HCT116 (cell line): ENCODE data around the gene CUBN. TPM values are rescaled to one million over a fixed set of nuclear protein-coding genes. Genes with fewer than 3 reads are reported as not detected.

Experiments
- ATAC-seq: fragments of 200-7000 bp; cut with Tn5 transposase; 2 replicates; pipeline ENCODE4 v1.9.1; 2020; ENCODE audit warnings: mild to moderate bottlenecking, moderate library complexity
- BruUV-seq: library from RNA; stranded (reverse); fragments of 400-500 nt; replicated peaks from 2 replicates; lab custom pipeline; 2021; lab: Mats Ljungman, UMichigan
- CTCF ChIA-PET: fragments of 300-600 bp; sonication (Branson Sonifier 250); formaldehyde crosslinking; loops from one replicate; lab custom pipeline; 2021; ENCODE audit warnings: antibody characterized with exemption; lab: Charles Lee
- POLR2A ChIA-PET: fragments of 300-600, 350-600 bp; sonication (Branson Sonifier 250); formaldehyde crosslinking; loops from one replicate; lab custom pipeline; 2021; ENCODE audit warnings: antibody characterized with exemption; lab: Charles Lee
- RAD21 ChIA-PET, 2 experiments: fragments of 300-600 bp; sonication (Branson Sonifier 250); formaldehyde crosslinking; loops; one replicate each; lab custom pipeline; 2023; ENCODE audit warnings: low total read pairs in 2 of 2; ENCODE audit not compliant: uncharacterized antibody in 2 of 2, unreplicated experiment in 2 of 2, low non-redundant PET in 1 of 2; lab: Charles Lee
- DNase-seq: peaks from one replicate; pipeline ENCODE4 v3.0.0-alpha.2; 2010; ENCODE audit warnings: low read depth, low spot score
- H2AFZ ChIP-seq: fragments of 200-600 bp; shearing (Covaris generic), sonication (generic); 2 replicates; pipeline ENCODE4 v1.6.1; 2017; ENCODE audit warnings: low read depth, mixed run types, mixed read lengths, antibody characterized with exemption, low read length; ENCODE audit not compliant: poor library complexity, severe bottlenecking
- H3K27ac ChIP-seq: 2 replicates; pipeline ENCODE4 v1.5.1; 2012; ENCODE audit warnings: low read depth, low read length
- H3K27me3 ChIP-seq: fragments of 200-600 bp; sonication (generic); 2 replicates; pipeline ENCODE4 v1.6.1; 2016; ENCODE audit warnings: mixed run types, low read length, mixed read lengths; ENCODE audit not compliant: insufficient read depth
- H3K36me3 ChIP-seq, 2 experiments: fragments of 200-500 bp in 1 of 2; fragments of 200-600 bp in 1 of 2; sonication (Bioruptor generic) in 1 of 2; sonication (generic) in 1 of 2; 2 replicates each; pipeline versions ENCODE4 v1.5.1 to v1.6.1; 2014 to 2016; ENCODE audit warnings: low read length in 2 of 2, inconsistent platforms in 1 of 2, mixed read lengths in 1 of 2, mixed run types in 1 of 2; ENCODE audit not compliant: insufficient read depth in 2 of 2, control insufficient read depth in 1 of 2
- H3K4me1 ChIP-seq, 2 experiments: fragments of 200-600 bp in 1 of 2; sonication (generic) in 1 of 2; 2 replicates each; pipeline versions ENCODE4 v1.5.1 to v1.6.1; 2012 to 2017; ENCODE audit warnings: low read length in 2 of 2, inconsistent platforms in 1 of 2, mild to moderate bottlenecking in 1 of 2, mixed read lengths in 1 of 2, mixed run types in 1 of 2, moderate library complexity in 1 of 2; ENCODE audit not compliant: insufficient read depth in 2 of 2, control insufficient read depth in 1 of 2
- H3K4me2 ChIP-seq: fragments of 200-600 bp; sonication (generic); 2 replicates; pipeline ENCODE4 v1.6.1; 2017; ENCODE audit warnings: mixed run types, low read length, mixed read lengths
- H3K4me3 ChIP-seq, 2 experiments: fragments of 200-600 bp in 1 of 2; sonication (generic) in 1 of 2; replicated peaks in 1 of 2; 2 replicates each; pipeline ENCODE4 v1.5.1; 2011 to 2016; ENCODE audit warnings: low read length in 2 of 2, control low read depth in 1 of 2, low read depth in 1 of 2, mild to moderate bottlenecking in 1 of 2, mixed read lengths in 1 of 2, mixed run types in 1 of 2
- H3K79me2 ChIP-seq: fragments of 200-600 bp; sonication (generic); 2 replicates; pipeline ENCODE4 v1.6.1; 2017; ENCODE audit warnings: mild to moderate bottlenecking, mixed run types, low read length, moderate library complexity, mixed read lengths; ENCODE audit not compliant: insufficient read depth
- H3K9ac ChIP-seq: fragments of 200-600 bp; sonication (generic); 2 replicates; pipeline ENCODE4 v1.6.1; 2016; ENCODE audit warnings: low read length, mixed read lengths
- H3K9me2 ChIP-seq: fragments of 200-600 bp; sonication (generic), shearing (Covaris generic); 2 replicates; pipeline ENCODE4 v1.6.1; 2017; ENCODE audit warnings: mixed run types, mild to moderate bottlenecking, moderate library complexity; ENCODE audit not compliant: insufficient read depth
- H3K9me3 ChIP-seq, 2 experiments: fragments of 200-500 bp in 1 of 2; fragments of 200-600 bp in 1 of 2; sonication (Bioruptor generic) in 1 of 2; sonication (generic) in 1 of 2; 2 replicates each; pipeline ENCODE4 v1.6.1; 2014 to 2017; ENCODE audit warnings: low read length in 2 of 2, mixed read lengths in 2 of 2, inconsistent platforms in 1 of 2, low read depth in 1 of 2, mild to moderate bottlenecking in 1 of 2, mixed run types in 1 of 2, moderate library complexity in 1 of 2; ENCODE audit not compliant: control insufficient read depth in 1 of 2, insufficient read depth in 1 of 2
- H4K20me1 ChIP-seq: fragments of 200-600 bp; sonication (generic), shearing (Covaris generic); 2 replicates; pipeline ENCODE4 v1.6.1; 2017; ENCODE audit warnings: mixed run types, mild to moderate bottlenecking, moderate library complexity; ENCODE audit not compliant: insufficient read depth
- ATF3 ChIP-seq: IDR thresholded peaks from 2 replicates; pipeline ENCODE4 v1.6.1; 2012
- CBX3 ChIP-seq: IDR thresholded peaks from 2 replicates; pipeline ENCODE4 v1.6.1; 2012; ENCODE audit warnings: low read depth
- CEBPB ChIP-seq: IDR thresholded peaks from 2 replicates; pipeline ENCODE4 v1.6.1; 2012; ENCODE audit warnings: low read depth
- CTCF ChIP-seq, 3 experiments: fragments of 200-600 bp in 1 of 3; sonication (generic) in 1 of 3; IDR thresholded peaks in 2 of 3; conservative IDR thresholded peaks in 1 of 3; 2 replicates each; pipeline ENCODE4 v1.5.1; 2012 to 2017; ENCODE audit warnings: low read depth in 2 of 3, low read length in 2 of 3, antibody characterized with exemption in 1 of 3, borderline replicate concordance in 1 of 3, control low read depth in 1 of 3, mild to moderate bottlenecking in 1 of 3, mixed read lengths in 1 of 3, mixed run types in 1 of 3, moderate library complexity in 1 of 3; ENCODE audit not compliant: insufficient read depth in 1 of 3
- EGR1 ChIP-seq: IDR thresholded peaks from 2 replicates; pipeline ENCODE4 v1.6.1; 2012; ENCODE audit warnings: low read depth
- EZH2 ChIP-seq: fragments of 200-600 bp; sonication (generic); IDR thresholded peaks from 2 replicates; pipeline ENCODE4 v1.6.1; 2017; ENCODE audit warnings: antibody characterized with exemption, mixed run types
- EZH2phosphoT487 ChIP-seq: fragments of 200-600 bp; IDR thresholded peaks from 2 replicates; pipeline ENCODE4 v1.6.1; 2018; ENCODE audit warnings: antibody characterized with exemption, borderline replicate concordance
- JUND ChIP-seq: IDR thresholded peaks from 2 replicates; pipeline ENCODE4 v1.6.1; 2012
- MAX ChIP-seq: IDR thresholded peaks from 2 replicates; pipeline ENCODE4 v1.6.1; 2012
- RAD21 ChIP-seq: IDR thresholded peaks from 2 replicates; pipeline ENCODE4 v1.6.1; 2012; ENCODE audit warnings: low read depth, mild to moderate bottlenecking
- REST ChIP-seq: IDR thresholded peaks from 2 replicates; pipeline ENCODE4 v1.6.1; 2012; ENCODE audit warnings: low read depth
- SIN3A ChIP-seq: IDR thresholded peaks from 2 replicates; pipeline ENCODE4 v1.6.1; 2012; ENCODE audit warnings: low read depth
- SP1 ChIP-seq: IDR thresholded peaks from 2 replicates; pipeline ENCODE4 v1.6.1; 2012; ENCODE audit warnings: low read depth
- SRF ChIP-seq: IDR thresholded peaks from 2 replicates; pipeline ENCODE4 v1.6.1; 2012; ENCODE audit warnings: low read depth
- TCF7L2 ChIP-seq: IDR thresholded peaks from 2 replicates; pipeline ENCODE4 v1.7.0; 2011; ENCODE audit warnings: borderline replicate concordance, inconsistent platforms; ENCODE audit not compliant: insufficient read depth, insufficient read length; ENCODE audit errors: extremely low read depth
- YY1 ChIP-seq: IDR thresholded peaks from 2 replicates; pipeline ENCODE4 v1.6.1; 2011; ENCODE audit warnings: low read length, low read depth, moderate library complexity, mild to moderate bottlenecking; ENCODE audit not compliant: insufficient replicate concordance; ENCODE audit errors: extremely low read depth
- ZBTB33 ChIP-seq: IDR thresholded peaks from 2 replicates; pipeline ENCODE4 v1.6.1; 2011; ENCODE audit warnings: mild to moderate bottlenecking, low read length, moderate library complexity; ENCODE audit not compliant: insufficient replicate concordance; ENCODE audit errors: extremely low read depth
- ZNF274 ChIP-seq: fragments of 200-500 bp; sonication (Bioruptor generic); IDR thresholded peaks from 2 replicates; pipeline ENCODE4 v1.6.1; 2014; ENCODE audit warnings: mild to moderate bottlenecking, low read depth, low read length, inconsistent platforms
- intact Hi-C: fragments of 100-400 bp; cut with micrococcal nuclease; formaldehyde crosslinking; loops from 2 replicates; pipeline ENCODE4 v1.10.0; 2022
- total RNA-seq: library from RNA; stranded (reverse); gene quantifications from one replicate; pipeline ENCODE4 v1.2.1, GENCODE V29; 2021; ENCODE audit not compliant: unreplicated experiment

CUBN gene
- total RNA-seq, 1 experiment from 2014 or later, result 1.2 TPM

GRCh38 chr10:17005621-17006566, 123.7 kb downstream of the CUBN start:
- TF ChIP-seq RAD21, result no peak
- TF ChIP-seq TCF7L2, result no peak
- no peak for TF ChIP-seq MAX
- TF ChIP-seq CEBPB, result no peak
- TF ChIP-seq EZH2, result no peak
- TF ChIP-seq CBX3, result no peak
- TF ChIP-seq ZNF274, result no peak
- TF ChIP-seq CTCF (IDR thresholded peaks at IDR 0.05 in 2 of 3, conservative IDR thresholded peaks at IDR 0.05 in 1 of 3; ENCODE audit: borderline replicate concordance in 1 of 3, insufficient read depth in 1 of 3, low read depth in 2 of 3, low read length in 2 of 3), result no peak
- TF ChIP-seq SIN3A, result no peak
- TF ChIP-seq SP1, result no peak
- no peak for TF ChIP-seq EZH2phosphoT487
- no peak for TF ChIP-seq JUND
- TF ChIP-seq YY1, result no peak
- no peak for TF ChIP-seq SRF
- no peak for TF ChIP-seq EGR1
- no peak for TF ChIP-seq ZBTB33
- TF ChIP-seq ATF3, result no peak
- no peak for TF ChIP-seq REST
- TF ChIP-seq, all 23 proteins: peak for 0
- POLR2A ChIA-PET, result no interaction called here

More at GRCh38 chr10:17005621-17006566, 123.7 kb downstream of the CUBN start:
- intact Hi-C loops, result no loop called here
- Histone ChIP-seq H3K4me1 (no peaks in the 10 kb centered on the region), H3K4me2 (no peak overlapping the region), H3K9ac (no peak overlapping the region), H3K79me2 (no peaks in the 10 kb centered on the region), H3K36me3 (no peaks in the 10 kb centered on the region), H3K27ac (no peak overlapping the region), H3K27me3 (no peaks in the 10 kb centered on the region), H2AFZ (no peak overlapping the region), H3K4me3 (no peak overlapping the region), H3K9me3 (no peaks in the 10 kb centered on the region), H3K9me2 (no peaks in the 10 kb centered on the region), H4K20me1 (no peaks in the 10 kb centered on the region)
- no TSS peak for BruUV-seq
- RAD21 ChIA-PET, result no interaction called here
- CTCF ChIA-PET, result no interaction called here
- DNase-seq, result no peak
- ATAC-seq, result no peak
